ENCODE measurements around the gene MBLAC1.

DNA sequence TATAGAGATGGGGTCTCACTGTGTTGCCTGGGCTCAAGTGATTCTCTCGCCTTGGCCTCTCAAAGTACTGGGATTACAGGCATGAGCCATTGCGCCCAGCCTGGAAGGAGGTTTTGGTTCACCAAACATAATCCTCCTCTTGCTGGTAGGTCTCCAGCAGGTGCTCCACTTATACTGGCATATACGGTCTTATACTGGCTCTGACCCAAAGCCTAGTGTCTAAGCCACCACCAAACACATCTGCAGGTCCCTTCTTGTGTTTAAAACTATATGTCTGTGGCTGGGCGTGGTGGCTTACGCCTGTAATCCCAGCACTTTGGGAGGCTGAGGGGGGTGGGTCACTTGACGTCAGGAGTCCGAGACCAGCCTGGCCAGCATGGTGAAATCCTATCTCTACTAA lies 5.4 kb downstream of the MBLAC1 start:
- TF ChIP-seq POLR2AphosphoS5 (IDR thresholded peaks at IDR 0.05; ENCODE audit: borderline replicate concordance, low read depth, low read length) (no peak), FOXP2 (optimal IDR thresholded peaks at IDR 0.05; ENCODE audit: control extremely low read depth, extremely low read length, insufficient read depth) (no peak)

Measured in SK-N-MC (cell line).